HG03565 (cell line): ENCODE measurements around the gene AUTS2.
"Not testable (repeated sequence)": the region's sequence is repeated elsewhere in the genome, so short reads cannot be mapped to it uniquely, and the experiment has no call there.

Experiments used
- ATAC-seq: cut with Tn5 transposase; IDR thresholded peaks from one replicate; pipeline ENCODE4 v1.9.1; 2021; ENCODE audit warnings: mild to moderate bottlenecking, moderate library complexity; ENCODE audit not compliant: unreplicated experiment

The AUTS2 gene

GRCh38 chr7:70793821-70794220 lies 1195.5 kb downstream of the AUTS2 start:
- no peak for ATAC-seq

DNA sequence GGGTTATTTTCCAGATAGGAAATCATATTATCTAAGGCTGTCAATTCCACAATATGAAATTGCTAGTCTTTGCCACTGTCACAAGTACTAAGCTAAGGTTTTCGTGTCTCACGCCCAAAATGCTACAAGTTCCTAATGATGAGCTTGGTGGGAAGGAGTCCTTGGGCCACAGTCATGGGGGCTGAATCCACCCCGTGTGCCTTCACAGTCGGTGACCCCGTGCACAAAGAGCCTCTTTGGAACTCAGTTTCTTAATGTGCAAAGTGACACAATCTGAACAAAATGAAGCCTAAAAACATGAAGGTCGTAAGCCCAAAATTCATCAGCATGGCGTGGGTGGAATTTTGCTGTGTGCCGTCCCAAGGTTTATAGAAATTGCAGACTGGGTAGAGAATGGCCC lies 1196.7 kb downstream of the AUTS2 start:
- ATAC-seq = no peak

- no peak for ATAC-seq
These were observed 1197.7 kb downstream of the AUTS2 start for GRCh38 chr7:70795948-70796347.

GRCh38 chr7:70797109-70797514 lies 1198.8 kb downstream of the AUTS2 start:
- ATAC-seq = no peak

- peak; percentile 68 for ATAC-seq
These were observed 1201.6 kb downstream of the AUTS2 start for GRCh38 chr7:70799841-70800405.

- ATAC-seq = peak; percentile 61
These were observed 1207.1 kb downstream of the AUTS2 start for GRCh38 chr7:70805360-70805759.

DNA sequence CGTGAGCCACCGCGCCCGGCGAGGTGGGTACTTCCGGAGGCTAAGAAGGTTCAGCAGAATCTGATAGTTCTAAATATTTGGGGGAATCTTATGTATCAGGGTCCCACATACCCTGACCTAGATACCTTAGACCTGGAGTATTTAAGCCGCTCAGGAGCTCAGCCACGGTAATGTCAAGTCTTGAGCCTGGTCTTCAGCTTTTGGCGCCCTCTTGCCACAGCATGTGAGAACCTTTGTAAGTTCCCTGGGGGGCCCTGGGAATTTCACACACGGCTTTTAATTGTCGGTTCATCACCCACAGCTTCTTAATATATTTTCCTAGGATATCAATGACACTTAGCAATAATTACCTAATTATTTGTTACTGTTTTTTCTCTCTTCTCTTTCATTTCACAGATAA lies 1209.4 kb downstream of the AUTS2 start:
- ATAC-seq = no peak

DNA sequence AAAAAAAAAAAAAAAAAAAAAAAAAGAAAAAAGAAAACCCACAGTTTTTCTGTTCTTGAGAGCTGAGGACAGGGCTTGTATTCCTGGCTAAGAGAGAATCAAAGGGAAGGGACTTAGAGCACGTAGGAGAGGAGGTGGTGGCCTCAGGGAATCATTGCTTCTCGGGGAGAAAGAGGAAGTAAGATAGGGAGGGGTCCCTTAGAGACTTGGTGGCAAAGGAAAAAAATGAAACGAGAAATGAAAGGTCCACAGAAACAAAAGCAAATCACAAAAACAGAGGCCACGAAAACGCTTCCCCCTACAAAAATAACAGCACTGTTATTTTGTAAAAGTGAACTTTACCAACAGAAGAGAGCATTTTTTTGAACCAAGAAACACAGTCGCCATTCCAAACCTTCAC lies 1210.6 kb downstream of the AUTS2 start:
- no peak for ATAC-seq

DNA sequence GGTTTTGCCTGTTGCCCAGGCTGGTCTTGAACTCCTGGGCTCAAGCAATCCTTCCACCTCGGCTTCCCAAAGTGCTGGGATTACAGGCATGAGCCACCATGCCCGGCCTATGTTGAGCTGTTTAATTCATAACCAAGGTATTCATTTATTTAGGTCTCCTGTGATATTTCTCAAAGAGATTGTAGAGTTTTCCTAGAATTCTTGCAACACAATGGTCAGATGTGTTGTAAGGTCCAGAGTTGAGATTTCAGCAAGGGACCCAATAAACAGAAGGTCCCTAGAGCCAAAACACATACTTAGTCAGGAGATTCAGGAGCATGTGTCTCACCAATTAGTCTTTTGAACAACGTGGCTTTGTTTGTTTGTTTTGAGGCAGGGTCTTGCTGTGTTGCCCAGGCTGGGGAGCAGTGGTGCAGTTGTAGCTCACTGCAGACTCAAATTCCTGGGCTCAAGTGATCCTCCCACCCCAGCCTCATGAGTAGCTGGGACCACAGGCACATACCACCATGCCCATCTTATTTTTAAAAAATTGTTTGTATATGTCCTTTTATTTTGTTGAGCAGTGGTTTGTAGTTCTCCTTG lies 1212.4 kb downstream of the AUTS2 start:
- no peak for ATAC-seq

GRCh38 chr7:70812511-70812910 lies 1214.2 kb downstream of the AUTS2 start:
- ATAC-seq = no peak

GRCh38 chr7:70822490-70822889 lies 1224.2 kb downstream of the AUTS2 start:
- ATAC-seq = not testable (repeated sequence)

DNA sequence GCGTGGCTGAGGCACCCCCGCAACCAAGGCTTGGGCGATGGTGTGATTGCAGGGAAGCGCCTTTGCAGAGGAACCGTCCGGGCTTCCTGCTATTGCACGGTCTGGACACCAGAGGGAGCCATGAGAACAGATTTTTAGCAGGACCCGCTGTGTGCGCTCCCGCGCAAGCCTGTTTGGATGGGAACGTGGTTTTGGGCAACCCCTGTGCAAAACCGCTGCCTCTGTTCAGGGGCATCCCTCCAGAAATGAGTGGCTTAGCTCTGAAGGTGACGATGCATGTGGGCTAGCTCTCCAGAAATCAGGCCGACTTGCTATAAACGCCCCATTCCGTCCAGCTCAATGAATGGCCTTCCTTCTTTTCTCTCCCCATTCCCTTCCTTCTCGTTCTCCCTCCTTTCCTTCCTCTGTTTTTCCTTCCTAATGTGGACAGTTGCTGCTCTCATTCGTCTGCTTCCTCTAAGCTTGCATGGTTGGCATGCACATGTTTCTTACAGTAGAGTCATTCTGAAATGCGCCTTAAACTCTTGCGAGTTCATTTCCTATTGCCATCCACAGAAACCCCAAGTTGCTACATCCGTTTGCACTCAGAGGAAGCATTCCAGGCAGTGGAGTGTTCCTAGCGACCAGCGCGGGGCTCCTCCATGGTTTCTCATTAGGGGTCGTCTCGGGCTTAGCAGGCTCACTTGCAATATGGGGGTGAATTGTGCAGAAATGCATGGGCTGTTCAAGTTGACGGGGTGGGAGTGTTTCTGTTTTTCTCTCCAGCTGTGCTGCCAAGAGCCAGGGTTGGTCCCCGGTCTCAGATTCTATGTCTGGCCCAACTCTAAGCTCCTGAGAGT lies 1231.2 kb downstream of the AUTS2 start:
- no peak for ATAC-seq

- ATAC-seq = no peak
These were observed 1231.8 kb downstream of the AUTS2 start for GRCh38 chr7:70830060-70830395.

DNA sequence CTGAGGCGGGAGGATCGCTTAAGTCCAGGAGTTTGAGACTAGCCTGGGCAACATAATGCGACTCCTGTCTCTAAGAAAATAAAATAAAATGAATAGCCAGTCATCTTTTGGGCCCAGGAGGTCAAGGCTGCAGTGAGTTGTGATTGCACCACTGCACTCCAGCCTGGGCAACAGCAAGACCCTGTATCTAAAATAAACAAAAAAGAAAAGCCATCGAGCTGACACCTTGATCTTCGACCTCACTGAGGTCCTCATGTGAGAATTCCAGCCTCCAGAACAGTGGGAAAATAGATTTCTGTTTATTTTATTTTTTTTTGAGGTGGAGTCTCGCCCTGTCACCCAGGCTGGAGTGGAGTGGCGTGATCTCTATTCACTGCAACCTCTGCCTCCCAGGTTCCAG lies 1232.2 kb downstream of the AUTS2 start:
- ATAC-seq = no peak

- ATAC-seq = no peak
These were observed 1235.5 kb downstream of the AUTS2 start for GRCh38 chr7:70833726-70834125.

DNA sequence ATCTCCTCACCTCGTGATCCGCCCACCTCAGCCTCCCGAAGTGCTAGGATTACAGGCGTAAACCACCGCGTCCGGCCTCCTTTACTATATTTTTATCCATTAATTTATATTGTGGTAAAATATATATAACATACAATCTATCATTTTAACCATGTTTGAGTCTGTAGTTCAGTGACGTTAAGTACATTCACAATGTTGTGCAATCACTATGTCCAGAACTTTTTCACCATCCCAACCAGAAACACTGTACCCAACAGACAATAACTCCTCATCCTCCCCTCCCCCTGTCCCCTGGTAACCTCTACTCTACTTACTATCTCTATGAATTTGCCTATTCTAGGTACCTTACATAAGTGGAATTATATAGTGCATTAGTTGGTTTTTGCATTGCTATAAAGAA lies 1236.1 kb downstream of the AUTS2 start:
- no peak for ATAC-seq

- ATAC-seq = no peak
These were observed 1237.4 kb downstream of the AUTS2 start for GRCh38 chr7:70835658-70836057.

DNA sequence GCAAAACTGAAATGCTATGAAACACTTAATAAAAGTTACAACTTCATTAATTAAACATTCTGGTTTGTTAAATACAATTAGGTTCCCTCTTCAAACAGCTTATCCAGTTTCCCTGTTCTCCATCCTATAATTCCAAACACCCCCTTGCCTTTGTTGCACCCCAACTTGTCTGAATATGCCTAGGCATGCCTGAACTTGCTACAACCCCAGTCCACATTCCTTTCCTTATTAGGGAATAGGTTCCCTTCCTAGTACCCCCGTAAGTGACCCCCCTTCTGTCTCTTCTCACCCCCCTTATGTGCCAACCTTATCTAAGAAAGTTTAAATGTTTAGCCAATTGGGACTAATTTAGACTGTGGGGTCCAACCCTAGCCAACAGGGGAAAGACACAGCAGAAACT lies 1238.0 kb downstream of the AUTS2 start:
- no peak for ATAC-seq

DNA sequence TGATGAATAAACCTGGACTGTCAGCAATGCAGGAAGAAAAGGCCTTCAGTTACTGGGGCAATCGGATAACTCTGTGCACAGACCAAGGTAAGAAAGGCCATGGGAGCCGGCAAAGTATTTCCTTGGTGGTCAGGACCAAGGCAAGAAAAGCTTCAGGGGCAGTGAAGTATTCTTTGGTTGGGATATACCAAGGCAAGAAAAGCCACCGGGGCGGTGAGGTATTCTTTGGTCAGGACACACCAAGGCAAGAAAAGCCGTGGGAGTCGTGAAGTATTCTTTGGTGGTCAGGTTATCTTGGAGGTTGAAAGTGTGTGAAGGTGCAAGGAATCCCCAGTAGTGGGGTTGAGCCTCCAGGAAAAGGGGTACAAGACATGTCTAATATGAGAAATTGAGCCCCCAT lies 1238.7 kb downstream of the AUTS2 start:
- no peak for ATAC-seq

GRCh38 chr7:70837589-70837988 lies 1239.3 kb downstream of the AUTS2 start:
- no peak for ATAC-seq

- no peak for ATAC-seq
These were observed 1240.1 kb downstream of the AUTS2 start for GRCh38 chr7:70838292-70838907.
